Measurements from ENCODE around the gene KCNQ2.

KCNQ2 gene

DNA sequence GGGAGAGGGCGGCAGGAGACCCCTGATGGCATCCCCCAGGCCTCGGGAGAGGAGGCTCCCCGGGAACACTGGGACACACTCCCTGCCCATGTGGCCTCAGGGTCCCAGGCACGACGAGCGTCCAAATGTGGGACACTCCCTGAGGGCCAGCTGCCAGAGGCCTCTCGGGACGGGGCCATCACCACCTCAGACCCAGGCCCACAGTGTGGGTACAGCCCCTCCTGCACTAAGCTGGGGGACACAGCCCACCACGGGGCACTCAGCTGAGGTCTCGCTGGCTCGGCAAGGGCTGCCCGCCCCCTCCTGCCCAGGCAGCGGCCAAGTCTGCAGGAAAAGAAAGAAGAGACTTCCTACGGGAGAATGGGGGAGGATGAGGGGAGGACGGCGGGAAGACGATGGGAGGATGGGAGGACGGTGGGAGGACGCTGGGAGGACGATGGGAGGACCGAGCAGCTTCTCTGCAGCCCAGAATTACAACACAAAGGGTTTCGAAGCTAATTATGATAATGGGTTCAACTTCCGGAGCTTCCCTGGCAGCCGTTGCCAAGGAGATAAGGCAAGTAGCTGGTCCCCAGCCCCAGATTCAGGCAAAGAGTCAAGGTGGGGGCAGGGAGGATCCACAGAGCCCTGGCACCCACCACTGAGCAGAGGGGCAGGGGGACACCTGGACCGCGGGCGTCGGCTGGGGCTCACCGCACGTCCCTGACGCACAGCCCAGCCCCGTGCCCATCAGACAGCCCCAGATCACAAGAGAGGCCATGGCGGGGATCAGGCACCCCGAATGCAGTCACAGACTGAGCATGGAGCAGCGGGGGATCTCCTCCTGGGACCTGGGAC lies 17.5 kb downstream of the KCNQ2 start:
- DNase-seq (ENCODE audit: low read depth): no peak

DNA sequence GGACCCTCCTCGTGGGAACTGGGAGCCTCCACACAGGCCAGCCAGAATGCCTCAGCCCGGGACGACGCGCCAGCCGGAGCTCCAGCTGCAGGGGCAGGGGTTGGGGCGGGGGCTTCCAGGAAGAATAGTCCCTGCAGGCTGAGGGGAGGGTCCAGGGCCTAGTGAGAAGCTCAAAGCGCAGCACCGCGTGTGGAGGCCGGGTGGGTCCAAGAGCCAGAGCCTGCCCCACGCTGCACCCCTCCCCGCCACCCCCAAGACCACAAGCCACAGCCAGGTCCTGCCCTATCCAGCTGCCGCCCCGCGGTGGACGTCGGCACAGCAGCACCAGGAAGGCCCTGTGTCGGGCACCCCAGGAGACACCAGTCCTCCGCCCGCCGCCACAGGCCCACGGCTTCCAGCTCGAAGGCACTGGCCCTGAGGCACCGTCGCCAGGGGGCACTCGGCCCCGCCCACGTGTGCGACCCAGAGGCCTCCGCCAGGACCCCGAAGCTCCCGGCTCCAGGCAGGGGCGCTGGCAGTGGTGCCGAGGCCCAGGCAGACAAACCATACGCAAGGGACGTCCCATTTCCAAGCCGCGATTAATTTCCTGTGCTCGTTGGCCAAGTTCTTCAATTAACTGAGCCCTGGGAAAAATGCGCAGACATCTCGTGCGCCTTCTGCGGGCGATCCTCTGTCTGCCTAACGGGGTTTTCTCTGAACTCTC lies 19.5 kb downstream of the KCNQ2 start:
- DNase-seq (ENCODE audit: low read depth): no peak

DNA sequence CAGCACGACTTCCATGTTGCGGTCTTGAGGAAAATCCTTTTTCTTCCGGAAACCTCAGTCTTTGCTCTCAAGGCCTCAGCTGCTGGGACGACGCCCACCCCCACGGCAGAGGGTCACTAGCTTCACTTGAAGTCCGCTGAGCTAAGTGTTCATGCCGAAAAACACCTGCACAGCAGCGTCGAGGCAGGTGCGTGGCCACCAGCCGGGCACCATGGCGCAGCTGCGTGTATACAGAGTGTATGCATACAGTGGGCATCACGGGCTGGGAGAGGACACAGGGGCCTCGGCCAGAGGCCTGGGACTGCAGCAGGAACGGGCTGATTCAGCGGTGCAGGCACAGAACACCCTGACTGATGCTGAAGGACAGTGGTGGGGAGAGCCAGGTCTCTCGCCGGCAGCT lies 20.1 kb downstream of the KCNQ2 start:
- DNase-seq (ENCODE audit: low read depth): no peak

DNA sequence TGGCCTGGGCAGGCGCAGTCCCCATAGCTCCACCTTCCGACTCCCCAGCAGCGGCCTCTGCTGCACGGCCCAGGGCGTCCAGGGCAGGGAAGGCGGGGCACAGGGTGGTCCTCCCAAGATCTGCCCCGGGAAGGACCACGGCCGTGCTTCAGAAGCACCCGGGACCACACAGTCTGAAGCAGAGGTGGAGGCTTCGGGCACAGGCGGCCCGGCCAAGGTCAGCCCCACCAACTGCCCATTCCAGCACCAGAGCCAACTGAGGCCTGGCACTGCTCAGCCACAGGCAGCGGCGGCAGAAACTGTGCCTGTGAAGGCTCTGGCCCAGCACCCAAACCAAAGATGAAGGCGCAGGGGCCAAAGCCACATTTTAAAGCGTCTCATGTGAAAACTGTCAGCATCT lies 20.6 kb downstream of the KCNQ2 start:
- DNase-seq (ENCODE audit: low read depth): no peak

GRCh38 chr20:63449796-63450730 lies 22.4 kb downstream of the KCNQ2 start:
- DNase-seq (ENCODE audit: low read depth): no peak

GRCh38 chr20:63449025-63449424 lies 23.4 kb downstream of the KCNQ2 start:
- no peak for DNase-seq (ENCODE audit: low read depth)

GRCh38 chr20:63448031-63448430 lies 24.4 kb downstream of the KCNQ2 start:
- no peak for DNase-seq (ENCODE audit: low read depth)

- no peak for DNase-seq (ENCODE audit: low read depth)
These were observed 25.1 kb downstream of the KCNQ2 start for GRCh38 chr20:63447320-63447719.

DNA sequence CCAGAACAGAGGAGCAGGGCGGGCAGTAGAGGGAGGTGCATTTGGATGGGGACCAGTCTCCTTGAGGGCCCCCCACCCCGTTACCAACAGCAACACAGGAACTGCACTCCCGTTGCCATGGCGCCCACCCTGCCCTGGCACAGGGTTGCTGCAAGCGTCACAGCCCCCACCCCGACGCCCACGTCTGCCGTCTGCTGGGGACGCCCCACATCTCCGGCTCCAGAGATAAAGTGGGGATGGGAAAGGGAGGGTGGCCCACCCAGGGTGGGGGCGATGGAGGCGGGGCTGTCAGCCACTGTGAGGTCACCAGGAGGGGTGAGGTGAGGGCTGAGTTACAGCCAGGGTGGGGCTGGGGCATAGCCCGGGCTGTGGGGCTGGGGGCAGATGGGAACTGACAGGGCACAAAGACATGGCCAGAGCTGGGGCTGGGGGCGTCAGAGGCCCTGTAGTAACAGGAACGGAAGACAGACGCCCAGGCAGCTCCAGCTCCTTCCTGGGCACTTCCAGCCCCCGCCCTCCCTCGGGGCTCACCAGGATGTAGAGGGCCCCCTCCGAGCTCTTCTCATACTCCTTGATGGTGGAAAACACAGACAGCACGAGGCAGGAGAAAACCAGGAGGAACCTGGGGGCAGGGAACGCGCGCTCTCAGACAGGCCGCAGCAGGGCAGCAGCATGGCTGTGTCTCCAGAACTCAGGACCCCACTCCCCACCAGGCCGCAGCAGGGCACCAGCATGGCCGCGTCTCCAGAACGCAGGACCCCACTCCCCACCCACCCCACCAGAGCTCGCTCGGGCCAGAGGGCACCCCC lies 26.0 kb downstream of the KCNQ2 start:
- no peak for DNase-seq (ENCODE audit: low read depth)

DNA sequence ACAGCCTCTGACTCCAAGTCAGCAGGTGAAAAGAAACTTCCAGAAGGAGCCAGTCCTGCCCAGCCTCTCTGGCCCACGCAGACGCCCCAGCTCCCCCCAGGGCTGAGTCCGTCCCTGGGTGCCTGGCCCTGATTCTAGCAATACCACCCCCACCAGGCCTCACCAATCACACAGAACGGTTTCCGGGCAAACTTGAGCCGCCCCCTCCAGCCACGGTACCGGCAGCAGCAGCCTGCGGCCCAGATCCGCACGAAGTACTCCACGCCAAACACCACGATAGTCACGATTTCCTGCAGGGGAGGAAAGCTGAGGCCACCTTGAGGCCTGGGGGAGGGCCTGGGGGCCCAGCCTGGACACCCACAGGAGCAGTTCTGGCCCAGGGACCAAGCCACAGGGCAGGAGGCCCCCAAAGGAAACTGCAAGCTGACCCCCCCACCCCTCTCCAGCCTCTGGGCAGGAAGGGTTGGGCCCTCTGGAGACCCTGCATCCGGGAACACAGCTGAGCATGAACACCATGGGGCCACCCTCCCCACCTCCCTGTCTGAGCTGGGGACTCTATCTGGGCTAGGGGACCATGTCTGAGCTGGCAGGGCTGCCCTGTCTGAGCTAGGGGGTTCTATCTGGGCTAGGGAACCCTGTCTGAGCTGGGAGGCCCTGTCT lies 27.2 kb downstream of the KCNQ2 start:
- no peak for DNase-seq (ENCODE audit: low read depth)

- no peak for DNase-seq (ENCODE audit: low read depth)
These were observed 27.9 kb downstream of the KCNQ2 start for GRCh38 chr20:63444548-63444947.

GRCh38 chr20:63443606-63444395 lies 28.7 kb downstream of the KCNQ2 start:
- DNase-seq (ENCODE audit: low read depth): no peak

DNA sequence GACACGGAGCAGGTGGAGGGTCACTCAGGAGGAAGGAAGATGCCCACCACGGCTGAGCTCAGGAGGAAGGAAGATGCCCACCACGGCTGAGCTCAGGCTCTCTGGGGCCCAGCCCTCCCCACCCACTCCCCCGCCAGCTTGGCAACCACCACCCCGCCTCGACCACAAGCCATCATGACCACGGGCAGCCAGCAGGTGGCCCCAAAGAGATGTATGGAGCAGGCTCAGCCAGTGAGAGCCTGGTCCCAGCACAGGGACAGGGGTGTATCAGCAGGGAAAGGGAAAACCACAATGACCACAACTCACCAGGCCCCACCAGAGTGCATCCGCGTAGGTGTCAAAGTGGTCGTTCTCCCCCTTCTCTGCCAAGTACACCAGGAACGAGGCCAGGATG lies 30.4 kb downstream of the KCNQ2 start:
- DNase-seq (ENCODE audit: low read depth): peak; percentile 19

GRCh38 chr20:63441136-63442099 lies 31.0 kb downstream of the KCNQ2 start:
- no peak for DNase-seq (ENCODE audit: low read depth)

- no peak for DNase-seq (ENCODE audit: low read depth)
These were observed 32.0 kb downstream of the KCNQ2 start for GRCh38 chr20:63440366-63440955.

- no peak for DNase-seq (ENCODE audit: low read depth)
These were observed 32.6 kb downstream of the KCNQ2 start for GRCh38 chr20:63439866-63440265.

GRCh38 chr20:63438121-63438520 lies 34.3 kb downstream of the KCNQ2 start:
- DNase-seq (ENCODE audit: low read depth): no peak

- DNase-seq (ENCODE audit: low read depth): no peak
These were observed 36.9 kb downstream of the KCNQ2 start for GRCh38 chr20:63435552-63435951.

All from stimulated activated CD8-positive, alpha-beta memory T cell treated with anti-CD3 and anti-CD28 coated beads, Interleukin-15, amount 100 ng/mL, for 1 hour (primary cell).